A549 (cell line): ENCODE measurements around the gene HIPK1. TPM values are rescaled to one million over a fixed set of nuclear protein-coding genes. Genes with fewer than 3 reads are reported as not detected.

Experiments
- ATAC-seq, 2 experiments: fragments of 200-7000 bp in 1 of 2; fragments of >200 bp in 1 of 2; cut with Nextera tagmentation in 1 of 2; cut with Tn5 transposase in 1 of 2; 3 replicates each; pipeline versions ENCODE4 v1.8.0 to v1.9.1; 2018 to 2020; ENCODE audit warnings: mild to moderate bottlenecking in 1 of 2, moderate library complexity in 1 of 2
- CTCF ChIA-PET: fragments of 300-600 bp; sonication (Branson Sonifier 250); formaldehyde crosslinking; extraction: SDS; loops from one replicate; lab custom pipeline; 2021; ENCODE audit warnings: antibody characterized with exemption, inconsistent platforms; lab: Yijun Ruan, JAX
- POLR2A ChIA-PET: fragments of 350-600 bp; formaldehyde crosslinking; extraction: SDS; loops from one replicate; lab custom pipeline; 2021; ENCODE audit warnings: antibody characterized with exemption, inconsistent platforms; lab: Yijun Ruan, JAX
- DNase-seq, 2 experiments: peaks; one replicate each; pipeline versions ENCODE4 v3.0.0 to v3.0.0-alpha.2; 2011 to 2016; ENCODE audit warnings: low read depth in 1 of 2, low spot score in 1 of 2
- FAIRE-seq: peaks from 2 replicates; lab custom pipeline; 2011; peaks lifted over from hg19 to GRCh38; lab: Jason Lieb, UNC
- H3K27ac ChIP-seq, 2 experiments: fragments of >200 bp; sonication (Bioruptor Twin); formaldehyde crosslinking; 3 replicates each; pipeline ENCODE4 v1.5.1; 2016 to 2017
- H3K4me1 ChIP-seq: fragments of >200 bp; sonication (Bioruptor Twin); formaldehyde crosslinking; 3 replicates; pipeline ENCODE4 v1.6.1; 2016
- H3K4me2 ChIP-seq: fragments of >200 bp; sonication (Bioruptor Twin); formaldehyde crosslinking; 3 replicates; pipeline ENCODE4 v1.6.1; 2016
- H3K4me3 ChIP-seq: fragments of >200 bp; sonication (Bioruptor Twin); formaldehyde crosslinking; 3 replicates; pipeline ENCODE4 v1.5.1; 2016
- H3K9me3 ChIP-seq: fragments of >200 bp; sonication (Bioruptor Twin); formaldehyde crosslinking; 3 replicates; pipeline ENCODE4 v1.6.1; 2016
- ATOH8 ChIP-seq: fragments of 250-450 bp; sonication (Bioruptor Pico); IDR thresholded peaks from 2 replicates; pipeline ENCODE4 v1.5.0; 2020; ENCODE audit warnings: low read depth, mild to moderate bottlenecking, moderate library complexity
- BCL3 ChIP-seq: fragments of >200 bp; sonication (Bioruptor Twin); formaldehyde crosslinking; IDR thresholded peaks from 3 replicates; pipeline ENCODE4 v1.6.1; 2016
- CBX2 ChIP-seq: fragments of 200-600 bp; sonication (generic); IDR thresholded peaks from 2 replicates; pipeline ENCODE4 v1.6.1; 2016; ENCODE audit warnings: low read depth, mild to moderate bottlenecking, borderline replicate concordance
- CHD2 ChIP-seq: fragments of 150-350 bp; IDR thresholded peaks from 2 replicates; pipeline ENCODE4 v1.6.1; 2014; ENCODE audit warnings: low read length; ENCODE audit not compliant: partially characterized antibody
- E2F6 ChIP-seq: IDR thresholded peaks from 2 replicates; pipeline ENCODE4 v1.6.1; 2012; ENCODE audit warnings: low read depth, borderline replicate concordance
- EHF ChIP-seq: fragments of 250-450 bp; sonication (Bioruptor Pico); IDR thresholded peaks from 2 replicates; pipeline ENCODE4 v1.5.0; 2020; ENCODE audit warnings: mild to moderate bottlenecking
- EHMT2 ChIP-seq: fragments of 200-600 bp; sonication (generic); IDR thresholded peaks from 2 replicates; pipeline ENCODE4 v1.6.1; 2016; ENCODE audit warnings: antibody characterized with exemption, low read depth, mild to moderate bottlenecking, moderate library complexity
- ELK1 ChIP-seq: fragments of 150-350 bp; IDR thresholded peaks from 2 replicates; pipeline ENCODE4 v1.6.1; 2014; ENCODE audit warnings: low read depth, mild to moderate bottlenecking, low read length
- ESRRA ChIP-seq: fragments of 150-350 bp; IDR thresholded peaks from 2 replicates; pipeline ENCODE4 v1.6.1; 2014; ENCODE audit warnings: mild to moderate bottlenecking, low read length, borderline replicate concordance
- FOSB ChIP-seq: fragments of 250-450 bp; sonication (Bioruptor Pico); IDR thresholded peaks from 2 replicates; pipeline ENCODE4 v1.5.0; 2020; ENCODE audit warnings: mild to moderate bottlenecking, moderate library complexity
- GATA3 ChIP-seq: IDR thresholded peaks from 2 replicates; pipeline ENCODE4 v1.6.1; 2012; ENCODE audit warnings: borderline replicate concordance
- HDAC2 ChIP-seq: fragments of 200-600 bp; sonication (generic); IDR thresholded peaks from 2 replicates; pipeline ENCODE4 v1.6.1; 2016
- HOXA7 ChIP-seq: fragments of 250-450 bp; sonication (Bioruptor Pico); IDR thresholded peaks from 2 replicates; pipeline ENCODE4 v1.5.0; 2020; ENCODE audit warnings: mild to moderate bottlenecking, moderate library complexity
- HOXB13 ChIP-seq: fragments of 250-450 bp; sonication (Bioruptor Pico); IDR thresholded peaks from 2 replicates; pipeline ENCODE4 v1.5.0; 2020; ENCODE audit warnings: low read depth, mild to moderate bottlenecking, moderate library complexity
- HOXB5 ChIP-seq: fragments of 250-450 bp; sonication (Bioruptor Pico); IDR thresholded peaks from 2 replicates; pipeline ENCODE4 v1.5.0; 2020; ENCODE audit warnings: mild to moderate bottlenecking, moderate library complexity
- JUN ChIP-seq, 2 experiments: fragments of >200 bp; sonication (Bioruptor Twin); formaldehyde crosslinking; IDR thresholded peaks; 2 replicates in 1 of 2; 3 replicates in 1 of 2; pipeline ENCODE4 v1.6.1; 2016 to 2017
- MAZ ChIP-seq: fragments of 150-350 bp; IDR thresholded peaks from 2 replicates; pipeline ENCODE4 v1.6.1; 2014; ENCODE audit warnings: antibody characterized with exemption, low read depth, low read length, borderline replicate concordance
- MYC ChIP-seq: IDR thresholded peaks from 2 replicates; pipeline ENCODE4 v1.6.1; 2012; ENCODE audit warnings: mild to moderate bottlenecking, inconsistent platforms, low read length, improper control_type of control experiment, borderline replicate concordance
- NFE2L2 ChIP-seq: fragments of 150-350 bp; conservative IDR thresholded peaks from 2 replicates; pipeline ENCODE4 v1.6.1; 2014; ENCODE audit warnings: low read length
- PBX3 ChIP-seq: IDR thresholded peaks from 2 replicates; pipeline ENCODE4 v1.6.1; 2012
- PHF8 ChIP-seq: fragments of 200-600 bp; sonication (generic); IDR thresholded peaks from 2 replicates; pipeline ENCODE4 v1.6.1; 2016; ENCODE audit warnings: low read depth, mild to moderate bottlenecking, antibody characterized with exemption, moderate library complexity, borderline replicate concordance
- POLR2A ChIP-seq: IDR thresholded peaks from 2 replicates; pipeline ENCODE4 v1.6.1; 2012; ENCODE audit warnings: mild to moderate bottlenecking, low read length
- POLR2AphosphoS2 ChIP-seq: conservative IDR thresholded peaks from 2 replicates; pipeline ENCODE4 v1.6.1; 2012; ENCODE audit warnings: low read length, improper control_type of control experiment, inconsistent platforms
- SREBF2 ChIP-seq: fragments of 450-650 bp; IDR thresholded peaks from 2 replicates; pipeline ENCODE4 v1.6.1; 2014; ENCODE audit warnings: mild to moderate bottlenecking, moderate library complexity
- TFCP2L1 ChIP-seq: fragments of 250-450 bp; sonication (Bioruptor Pico); IDR thresholded peaks from 2 replicates; pipeline ENCODE4 v1.5.0; 2021; ENCODE audit warnings: mild to moderate bottlenecking
- WGBS: methylation state at CpG from one replicate; pipeline ENCODE4 v1.1.6; 2017; ENCODE audit errors: missing lambda C conversion rate; 5-methylcytosine and 5-hydroxymethylcytosine counted together
- polyA plus RNA-seq, 4 experiments: library from polyadenylated mRNA; depleted of rRNA in 3 of 4; stranded (reverse); fragments of >200 nt; fragmentation: RNase III in 1 of 4; extraction: RNeasy Plus Mini Kit Qiagen cat#74134 plus additional on column Dnase treatment in 1 of 4; gene quantifications; 2 replicates in 3 of 4; 3 replicates in 1 of 4; pipeline ENCODE4 v1.2.3, GENCODE V29; 2011 to 2017

HIPK1 gene
- polyA plus RNA-seq, 2 of the 4 experiments (the other 2 are of a cell fraction) = 11.3 to 27.4 TPM

DNA sequence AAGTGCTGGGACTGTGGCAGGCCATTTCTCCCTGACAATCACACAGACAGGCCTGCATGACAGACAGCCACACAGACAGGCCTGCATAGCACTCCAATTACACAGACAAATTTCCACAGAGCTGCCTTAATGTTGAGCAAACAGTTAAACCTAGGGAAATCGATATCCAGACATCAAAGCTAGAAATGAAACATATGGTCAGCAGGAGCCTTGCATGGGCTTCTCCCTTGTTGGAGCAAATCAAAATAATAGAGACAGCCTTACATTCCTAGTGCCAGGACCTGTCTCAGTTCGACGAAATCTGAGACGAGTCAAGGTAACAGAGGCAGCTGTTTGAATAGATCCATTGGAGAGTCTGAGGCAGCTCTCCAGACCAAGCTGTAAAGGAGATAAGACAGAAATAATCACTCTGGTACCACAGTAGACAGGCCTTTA, 92.6 kb downstream of the HIPK1 start:
- Histone ChIP-seq H3K9me3 (no peaks in the 10 kb centered on the region), H3K4me2 (no peak overlapping the region), H3K4me1 (no peaks in the 10 kb centered on the region)
- DNase-seq (no peak), FAIRE-seq (no peak), ATAC-seq (no peak)
- POLR2A ChIA-PET = no interaction called here
- no peak for TF ChIP-seq PHF8
- no peak for TF ChIP-seq POLR2A
- TF ChIP-seq TFCP2L1 (CRISPR knock-in tag) = no peak
- TF ChIP-seq BCL3 = no peak
- TF ChIP-seq HOXB5 (CRISPR knock-in tag) = no peak
- no peak for TF ChIP-seq POLR2AphosphoS2
- no peak for TF ChIP-seq E2F6
- TF ChIP-seq JUN (IDR thresholded peaks at IDR 0.05) = no peak
- TF ChIP-seq PBX3 = no peak
- TF ChIP-seq, all 56 proteins: peak for 0
- 67% methylated on average over 4 of the region's 4 CpGs for WGBS
- H3K4me3 ChIP-seq = no peak overlapping the region
- no peak overlapping the region for H3K27ac ChIP-seq
- CTCF ChIA-PET = no interaction called here

GRCh38 chr1:114022877-114023276, 93.8 kb downstream of the HIPK1 start:
- Histone ChIP-seq H3K4me3 (no peak overlapping the region), H3K9me3 (no peaks in the 10 kb centered on the region), H3K4me1 (no peaks in the 10 kb centered on the region), H3K4me2 (no peak overlapping the region), H3K27ac (no peak overlapping the region)
- DNase-seq (no peak), FAIRE-seq (no peak), ATAC-seq (no peak)
- CTCF ChIA-PET = no interaction called here
- TF ChIP-seq PHF8 (no peak), SREBF2 (no peak), EHMT2 (no peak), MAZ (no peak), EHF (CRISPR knock-in tag) (no peak)
- POLR2A ChIA-PET = no interaction called here
- 88% methylated on average over 2 of the region's 2 CpGs for WGBS

DNA sequence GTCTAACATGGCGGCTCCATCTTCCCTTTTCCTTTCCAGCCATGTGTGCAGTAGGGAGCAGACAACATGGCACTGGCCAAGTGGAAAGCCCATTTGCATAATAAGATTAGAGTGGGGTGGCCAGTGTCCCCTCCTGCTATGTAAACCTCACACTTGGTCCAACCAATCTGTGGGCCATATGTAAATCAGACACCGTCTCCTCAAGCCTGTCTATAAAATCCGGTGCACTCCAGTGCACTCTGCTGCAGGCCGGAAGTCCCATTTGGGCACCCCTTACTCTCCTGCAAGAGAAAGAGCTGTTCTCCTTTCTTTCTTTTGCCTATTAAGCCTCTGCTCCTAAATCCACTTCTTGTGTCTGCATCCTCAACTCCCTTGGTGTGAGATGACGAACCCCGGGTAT, 94.3 kb downstream of the HIPK1 start:
- H3K4me1 ChIP-seq = no peaks in the 10 kb centered on the region
- DNase-seq (no peak), FAIRE-seq (no peak), ATAC-seq (no peak)
- H3K27ac ChIP-seq = no peak overlapping the region
- H3K4me2 ChIP-seq = no peak overlapping the region
- H3K9me3 ChIP-seq = no peaks in the 10 kb centered on the region
- CTCF ChIA-PET = no interaction called here
- no peak overlapping the region for H3K4me3 ChIP-seq
- WGBS = 73% methylated on average over 6 of the region's 6 CpGs
- POLR2A ChIA-PET = no interaction called here
- TF ChIP-seq EHF (CRISPR knock-in tag) = no peak
- TF ChIP-seq GATA3 = no peak
- TF ChIP-seq MYC = no peak

- FAIRE-seq (no peak), DNase-seq (no peak), ATAC-seq (no peak)
- H3K27ac ChIP-seq = no peak overlapping the region
- H3K4me1 ChIP-seq = no peaks in the 10 kb centered on the region
- CTCF ChIA-PET = no interaction called here
- POLR2A ChIA-PET = no interaction called here
- H3K4me2 ChIP-seq = no peak overlapping the region
- no peak overlapping the region for H3K4me3 ChIP-seq
- WGBS = 87% methylated on average over 6 of the region's 6 CpGs
- H3K9me3 ChIP-seq = no peaks in the 10 kb centered on the region
- TF ChIP-seq FOSB (CRISPR knock-in tag) (no peak), HOXB13 (no peak), PBX3 (no peak), MAZ (no peak), NFE2L2 (no peak), HOXA7 (CRISPR knock-in tag) (no peak), CHD2 (no peak), CBX2 (no peak), ELK1 (no peak), HDAC2 (no peak), ATOH8 (no peak), ESRRA (no peak), BCL3 (no peak)
These were observed 94.9 kb downstream of the HIPK1 start for GRCh38 chr1:114024049-114024448.
